GM23338 (cell line): ENCODE results near the gene FERMT3. TPM values are rescaled to one million over a fixed set of nuclear protein-coding genes. Genes with fewer than 3 reads are reported as not detected.

Source experiments
- ATAC-seq: fragments of 200-7000 bp; cut with Tn5 transposase; 3 replicates; pipeline ENCODE4 v1.9.1; 2020
- DNase-seq: peaks from one replicate; pipeline ENCODE4 v3.0.0-alpha.2; 2015; ENCODE audit warnings: low spot score
- H2AFZ ChIP-seq: fragments of 200-600 bp; sonication (generic); 2 replicates; pipeline ENCODE4 v1.8.0; 2016; ENCODE audit warnings: antibody characterized with exemption, mild to moderate bottlenecking, moderate library complexity
- H3F3A ChIP-seq: fragments of 200-600 bp; sonication (generic); replicated peaks from 2 replicates; pipeline ENCODE4 v1.8.0; 2017; ENCODE audit warnings: antibody characterized with exemption, mixed run types, low read depth
- H3K27ac ChIP-seq: fragments of 200-600 bp; sonication (generic); 2 replicates; pipeline ENCODE4 v1.6.1; 2016; ENCODE audit warnings: low read depth
- H3K27me3 ChIP-seq: fragments of 200-600 bp; sonication (generic); 2 replicates; pipeline ENCODE4 v1.8.0; 2016; ENCODE audit warnings: mild to moderate bottlenecking, mixed run types, moderate library complexity; ENCODE audit not compliant: insufficient read depth
- H3K36me3 ChIP-seq: fragments of 200-600 bp; sonication (generic); 2 replicates; pipeline ENCODE4 v1.8.0; 2016; ENCODE audit warnings: mild to moderate bottlenecking; ENCODE audit not compliant: insufficient read depth
- H3K4me1 ChIP-seq: fragments of 200-600 bp; sonication (generic); 2 replicates; pipeline ENCODE4 v1.8.0; 2016; ENCODE audit warnings: mild to moderate bottlenecking, moderate library complexity; ENCODE audit not compliant: insufficient read depth
- H3K4me2 ChIP-seq: fragments of 200-600 bp; sonication (generic); 2 replicates; pipeline ENCODE4 v1.7.1; 2017; ENCODE audit warnings: mixed run types
- H3K4me3 ChIP-seq: fragments of 200-600 bp; sonication (generic); 2 replicates; pipeline ENCODE4 v1.6.1; 2016; ENCODE audit warnings: mixed run types
- H3K79me2 ChIP-seq: fragments of 200-600 bp; sonication (generic); replicated peaks from 2 replicates; pipeline ENCODE4 v1.8.0; 2017; ENCODE audit warnings: mild to moderate bottlenecking; ENCODE audit not compliant: insufficient read depth
- H3K9me2 ChIP-seq: fragments of 200-600 bp; sonication (generic); 2 replicates; pipeline ENCODE4 v1.8.0; 2017; ENCODE audit not compliant: insufficient read depth
- H4K20me1 ChIP-seq: fragments of 200-600 bp; sonication (generic); replicated peaks from 2 replicates; pipeline ENCODE4 v1.8.0; 2017; ENCODE audit warnings: mild to moderate bottlenecking; ENCODE audit not compliant: insufficient read depth
- H3K27ac Mint-ChIP-seq: 2 replicates; pipeline ENCODE4 v1.8.0; 2020; ENCODE audit warnings: inconsistent platforms, mild to moderate bottlenecking, moderate library complexity, mixed read lengths
- H3K27me3 Mint-ChIP-seq: 3 replicates; pipeline ENCODE4 v1.8.0; 2022; ENCODE audit warnings: low read depth, mild to moderate bottlenecking, moderate library complexity, mixed read lengths, inconsistent platforms; ENCODE audit not compliant: insufficient read depth, poor library complexity
- H3K36me3 Mint-ChIP-seq: 3 replicates; pipeline ENCODE4 v1.8.0; 2021; ENCODE audit warnings: low read depth, mild to moderate bottlenecking, inconsistent platforms, moderate library complexity, mixed read lengths
- H3K4me1 Mint-ChIP-seq: 3 replicates; pipeline ENCODE4 v1.8.0; 2020; ENCODE audit warnings: mild to moderate bottlenecking, inconsistent platforms, mixed read lengths
- H3K4me3 Mint-ChIP-seq: 3 replicates; pipeline ENCODE4 v1.8.0; 2021; ENCODE audit warnings: moderate library complexity, mild to moderate bottlenecking, inconsistent platforms, mixed read lengths
- H3K9me3 Mint-ChIP-seq: 3 replicates; pipeline ENCODE4 v1.8.0; 2020; ENCODE audit warnings: moderate library complexity, mild to moderate bottlenecking, inconsistent platforms, mixed read lengths
- CREB1 ChIP-seq: fragments of 250-450 bp; sonication (Bioruptor Pico); IDR thresholded peaks from 2 replicates; pipeline ENCODE4 v1.5.0; 2020; ENCODE audit warnings: low read depth, mild to moderate bottlenecking, moderate library complexity
- CTCF ChIP-seq, 2 experiments: fragments of 200-600 bp in 1 of 2; sonication (generic) in 1 of 2; conservative IDR thresholded peaks; 2 replicates each; pipeline versions ENCODE4 v1.5.1 to v1.6.1; 2016 to 2017; ENCODE audit warnings: antibody characterized with exemption in 2 of 2, low read depth in 2 of 2, mild to moderate bottlenecking in 2 of 2, moderate library complexity in 1 of 2
- ETS1 ChIP-seq: IDR thresholded peaks from 2 replicates; pipeline ENCODE4 v1.6.1; 2016; ENCODE audit warnings: antibody characterized with exemption
- EZH2 ChIP-seq: fragments of 200-600 bp; sonication (generic); IDR thresholded peaks from one replicate; pipeline ENCODE4 v1.8.0; 2017; ENCODE audit warnings: antibody characterized with exemption, mild to moderate bottlenecking, low read depth; ENCODE audit not compliant: unreplicated experiment
- EZH2phosphoT487 ChIP-seq: fragments of 200-600 bp; sonication (generic); IDR thresholded peaks from one replicate; pipeline ENCODE4 v1.8.1; 2018; ENCODE audit warnings: antibody characterized with exemption; ENCODE audit not compliant: unreplicated experiment
- JUNB ChIP-seq: IDR thresholded peaks from one replicate; pipeline ENCODE4 v1.6.1; 2016; ENCODE audit warnings: antibody characterized with exemption; ENCODE audit not compliant: unreplicated experiment
- NANOG ChIP-seq: IDR thresholded peaks from 2 replicates; pipeline ENCODE4 v1.6.1; 2016; ENCODE audit warnings: antibody characterized with exemption, borderline replicate concordance
- POLR2AphosphoS5 ChIP-seq: IDR thresholded peaks from 2 replicates; pipeline ENCODE4 v1.6.1; 2016; ENCODE audit warnings: antibody characterized with exemption, low read depth
- REST ChIP-seq: IDR thresholded peaks from one replicate; pipeline ENCODE4 v1.6.1; 2018; ENCODE audit warnings: antibody characterized with exemption; ENCODE audit not compliant: unreplicated experiment
- STAT1 ChIP-seq: IDR thresholded peaks from one replicate; pipeline ENCODE4 v1.6.1; 2016; ENCODE audit warnings: antibody characterized with exemption; ENCODE audit not compliant: unreplicated experiment
- ZNF114 ChIP-seq: fragments of 250-450 bp; sonication (Bioruptor Pico); IDR thresholded peaks from 2 replicates; pipeline ENCODE4 v1.5.0; 2020; ENCODE audit warnings: mild to moderate bottlenecking, moderate library complexity
- ZNF331 ChIP-seq: fragments of 250-450 bp; sonication (Bioruptor Pico); IDR thresholded peaks from 2 replicates; pipeline ENCODE4 v1.5.0; 2020; ENCODE audit warnings: low read depth, mild to moderate bottlenecking, moderate library complexity
- ZNF462 ChIP-seq: fragments of 250-450 bp; sonication (Bioruptor Pico); IDR thresholded peaks from 2 replicates; pipeline ENCODE4 v1.5.0; 2020; ENCODE audit warnings: mild to moderate bottlenecking, moderate library complexity
- polyA plus RNA-seq: library from polyadenylated mRNA; unstranded; fragments of >200 nt; fragmentation: Nextera tagmentation; extraction: Ambion mirVana; gene quantifications from 2 replicates; pipeline ENCODE4 v1.2.1, GENCODE V29; 2016
- total RNA-seq: library from RNA; depleted of rRNA; stranded (reverse); fragments of >200 nt; shearing (Covaris generic); gene quantifications from 2 replicates; pipeline ENCODE4 v1.2.3, GENCODE V29; 2014

The FERMT3 gene
- total and polyA plus RNA-seq, 2 experiments from 2014 or later, result 1.5 to 1.6 TPM

- Histone ChIP-seq H3K27ac (peak within 1 kb of the TSS; percentile 89; the same call in 1 of the 2 replicates), H2AFZ (peak within 1 kb of the TSS; percentile 85; the same call in 1 of the 2 replicates), H3K79me2 (no peaks in the 10 kb centered on the region; the same call in 1 of the 2 replicates), H3K4me3 (peak within 1 kb of the TSS; percentile 98), H3K27me3 (no peaks in the 10 kb centered on the region), H3K9me2 (no peaks in the 10 kb centered on the region), H4K20me1 (no peaks in the 10 kb centered on the region), H3K4me2 (peak within 1 kb of the TSS; percentile 97), H3F3A (0 out of 2 replicates have a peak, but pooled peaks cover 5% of the 10 kb centered on the region), H3K36me3 (no peaks in the 10 kb centered on the region; the same call in 1 of the 2 replicates), H3K4me1 (no peaks in the 10 kb centered on the region; the same call in 1 of the 2 replicates)
- H3K27me3 Mint-ChIP-seq, result peaks cover 4% of the 10 kb centered on the region
- H3K27ac Mint-ChIP-seq, result peak within 1 kb of the TSS; percentile 92
- ATAC-seq (peak; percentile 59), DNase-seq (peak; percentile 94)
- peak; percentile 69 for TF ChIP-seq ETS1
- no peak for TF ChIP-seq REST
- TF ChIP-seq ZNF114, result no peak
- no peak for TF ChIP-seq ZNF462
- TF ChIP-seq JUNB, result no peak
- TF ChIP-seq EZH2phosphoT487, result no peak
- TF ChIP-seq CREB1 (CRISPR knock-in tag), result no peak; the same call in 1 of the 2 replicates
- peak; percentile 43 to 45 for TF ChIP-seq CTCF (conservative IDR thresholded peaks at IDR 0.05; ENCODE audit: low read depth in 2 of 2)
- TF ChIP-seq POLR2AphosphoS5, result peak; percentile 89
- no peak for TF ChIP-seq NANOG
- no peak for TF ChIP-seq STAT1
- no peak for TF ChIP-seq ZNF331 (CRISPR knock-in tag)
- no peak for TF ChIP-seq EZH2
- H3K9me3 Mint-ChIP-seq, result no peaks in the 10 kb centered on the region
- peaks cover 12% of the 10 kb centered on the region for H3K4me1 Mint-ChIP-seq
- no peaks in the 10 kb centered on the region for H3K36me3 Mint-ChIP-seq
- H3K4me3 Mint-ChIP-seq, result peak within 1 kb of the TSS; percentile 89
Observed at GRCh38 chr11:64225608-64226506, 19.3 kb downstream of the FERMT3 start, which contains the start of the genes NUDT22 and TRPT1. NUDT22 (plus strand) TSS chr11:64226274; CDS start chr11:64226653, 379 bp downstream. TRPT1 (minus strand) TSS chr11:64226186; CDS start chr11:64225860, 326 bp downstream.
